Transverse colon (tissue), 4 donors: ENCODE measurements around the gene POLR3F. TPM values are rescaled to one million over a fixed set of nuclear protein-coding genes. Genes with fewer than 3 reads are reported as not detected.
A peak's percentile ranks its signal among the peaks of the same experiment; 100 is the strongest.

Experiments
- DNase-seq: peaks from one replicate; pipeline ENCODE4 v3.0.0-alpha.2; 2019
- H3K27ac ChIP-seq, 4 donors: fragments of 200-600 bp; sonication (generic); 2 replicates each; pipeline ENCODE4 v1.5.1; 2016 to 2018; ENCODE audit warnings: inconsistent platforms in 4 of 4
- H3K27me3 ChIP-seq: fragments of 200-600 bp; sonication (generic); 2 replicates; pipeline ENCODE4 v1.5.1; 2017; ENCODE audit warnings: inconsistent platforms
- H3K36me3 ChIP-seq, 4 donors: fragments of 200-600 bp; sonication (generic); 2 replicates each; pipeline ENCODE4 v1.5.1; 2017 to 2019; ENCODE audit warnings: inconsistent platforms in 4 of 4
- H3K4me1 ChIP-seq, 4 donors: fragments of 200-600 bp; sonication (generic); 2 replicates each; pipeline ENCODE4 v1.5.1; 2017 to 2020; ENCODE audit warnings: inconsistent platforms in 4 of 4
- H3K4me3 ChIP-seq, 4 donors: fragments of 200-600 bp; sonication (generic); 1 replicate in 1 of 4; 2 replicates in 3 of 4; pipeline versions ENCODE4 v1.5.1 to v1.6.1; 2017 to 2019; ENCODE audit warnings: inconsistent platforms in 4 of 4
- H3K9me3 ChIP-seq, 2 donors: fragments of 200-600 bp; sonication (generic); 2 replicates each; pipeline ENCODE4 v1.5.1; 2017 to 2019; ENCODE audit warnings: inconsistent platforms in 2 of 2
- EP300 ChIP-seq: sonication (generic); formaldehyde crosslinking; IDR thresholded peaks from one replicate; pipeline ENCODE4 v1.6.1; 2017; ENCODE audit warnings: antibody characterized with exemption, low read depth
- POLR2A ChIP-seq: fragments of 450-650 bp; IDR thresholded peaks from one replicate; pipeline ENCODE4 v1.6.1; 2016; ENCODE audit warnings: antibody characterized with exemption, mild to moderate bottlenecking, moderate library complexity
- POLR2AphosphoS5 ChIP-seq, 3 donors: sonication (generic); formaldehyde crosslinking; IDR thresholded peaks; one replicate each; pipeline ENCODE4 v1.6.1; 2016; ENCODE audit warnings: antibody characterized with exemption in 3 of 3
- WGBS, 2 donors: methylation state at CpG; one replicate each; pipeline ENCODE4 v1.1.5; 2018; ENCODE audit warnings: low coverage in 1 of 2; 5-methylcytosine and 5-hydroxymethylcytosine counted together
- in situ Hi-C, 4 donors: fragments of 200-750 bp; cut with MboI; loops; one replicate each; pipeline versions ENCODE4 v1.15.0 to v1.15.1; 2017; ENCODE audit warnings: low sequenced_read_pairs in 3 of 4, low pct_ligation_motif_present in 1 of 4, low pct_unique_long_range_greater_than_20kb in 1 of 4
- intact Hi-C: fragments of 100-400 bp; cut with DNase I; formaldehyde crosslinking; loops from one replicate; pipeline ENCODE4 v1.15.1; 2023; ENCODE audit warnings: low total_unique reads
- total RNA-seq, 4 donors: library from RNA; depleted of rRNA; stranded (reverse); fragments of >200 nt; gene quantifications; one replicate each; pipeline ENCODE4 v1.1.0, GENCODE V29; 2016
- TF ChIP-seq, protein P1 (sequence below), 5 experiments: fragments of 200-600 bp in 3 of 5; fragments of 450-650 bp in 2 of 5; sonication (generic) in 3 of 5; IDR thresholded peaks; 1 replicate in 2 of 5; 2 replicates in 3 of 5; pipeline ENCODE4 v1.5.1; 2016 to 2017; ENCODE audit warnings: antibody characterized with exemption in 5 of 5, inconsistent platforms in 3 of 5, mild to moderate bottlenecking in 2 of 5, moderate library complexity in 1 of 5

Gene POLR3F, protein sequence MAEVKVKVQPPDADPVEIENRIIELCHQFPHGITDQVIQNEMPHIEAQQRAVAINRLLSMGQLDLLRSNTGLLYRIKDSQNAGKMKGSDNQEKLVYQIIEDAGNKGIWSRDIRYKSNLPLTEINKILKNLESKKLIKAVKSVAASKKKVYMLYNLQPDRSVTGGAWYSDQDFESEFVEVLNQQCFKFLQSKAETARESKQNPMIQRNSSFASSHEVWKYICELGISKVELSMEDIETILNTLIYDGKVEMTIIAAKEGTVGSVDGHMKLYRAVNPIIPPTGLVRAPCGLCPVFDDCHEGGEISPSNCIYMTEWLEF
- total RNA-seq = 10 to 100 TPM in 1 of 4 donors, 1 to 10 TPM in 3; 1.9 to 37.2 (median 6.3) TPM

DNA sequence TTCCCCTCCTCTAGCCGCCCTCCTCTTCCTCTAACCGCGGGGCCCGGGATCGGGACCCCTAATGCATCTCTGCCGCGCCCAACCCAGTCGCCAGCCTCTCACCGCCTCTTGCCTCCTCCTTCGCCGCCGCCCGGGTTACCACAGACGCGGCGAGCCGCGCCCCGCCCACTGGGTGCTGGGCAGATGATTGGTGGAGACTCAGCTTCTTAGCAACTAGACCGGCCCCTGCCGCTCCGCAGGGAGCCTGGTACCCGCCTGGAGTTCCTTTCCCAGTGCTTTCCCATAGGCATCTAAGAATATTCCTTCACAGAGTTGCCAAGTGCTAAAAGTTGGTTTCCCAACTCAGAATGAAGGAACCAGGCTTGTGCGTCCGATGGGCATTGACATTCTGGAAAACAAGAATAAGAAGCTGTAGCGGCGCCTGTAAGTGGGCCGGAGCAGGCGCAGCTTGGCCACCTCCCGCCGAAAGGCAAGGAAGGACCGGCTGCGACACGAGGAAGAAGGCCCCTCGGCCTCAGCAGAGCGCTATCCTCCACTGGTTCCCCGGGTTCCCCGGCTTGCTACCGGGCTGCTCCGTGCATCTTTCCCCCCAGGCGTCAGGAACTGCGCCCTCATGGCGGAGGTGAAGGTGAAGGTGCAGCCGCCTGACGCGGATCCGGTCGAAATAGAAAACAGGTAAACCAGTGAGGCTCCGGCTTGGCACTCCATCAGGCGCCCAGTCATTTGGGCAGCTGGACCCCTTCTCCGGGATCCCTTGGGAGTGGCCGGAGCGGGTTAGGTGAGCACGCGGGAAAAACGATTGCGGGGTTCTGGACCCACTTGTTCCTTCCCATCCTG, at the start of gene POLR3F, which contains the start of gene DZANK1:
Gene POLR3F (plus strand): TSS at position 497 of the 837 bp plus-strand sequence. CDS start 117 bp downstream, at position 614.
Gene DZANK1 (minus strand): TSS at position 137 of the 837 bp plus-strand sequence. CDS start 1,672 bp downstream, outside the sequence.
- H3K9me3 ChIP-seq = no peaks in the 10 kb centered on the region
- DNase-seq = peak; percentile 96
- intact Hi-C loops = no loop called here
- peak within 1 kb of the TSS; percentile 81 to 87 (median 84) for H3K27ac ChIP-seq
- peaks cover 8 to 20% (median 14%) of the 10 kb centered on the region in 4 donors for H3K4me1 ChIP-seq
- WGBS, 2 donors = 0% methylated on average over 51 of the region's 57 CpGs; no CpG with 5 or more reads in 1 of the 2 donors
- no peaks in the 10 kb centered on the region for H3K36me3 ChIP-seq
- H3K4me3 ChIP-seq = peak within 1 kb of the TSS; percentile 50 to 78 (median 64)
- in situ Hi-C loops = no loop called here
- TF ChIP-seq POLR2AphosphoS5 (IDR thresholded peaks at IDR 0.05) (peak; percentile 66 to 73 (median 71)), POLR2A (peak; percentile 57), EP300 (no peak)
- TF ChIP-seq, protein P1, sequence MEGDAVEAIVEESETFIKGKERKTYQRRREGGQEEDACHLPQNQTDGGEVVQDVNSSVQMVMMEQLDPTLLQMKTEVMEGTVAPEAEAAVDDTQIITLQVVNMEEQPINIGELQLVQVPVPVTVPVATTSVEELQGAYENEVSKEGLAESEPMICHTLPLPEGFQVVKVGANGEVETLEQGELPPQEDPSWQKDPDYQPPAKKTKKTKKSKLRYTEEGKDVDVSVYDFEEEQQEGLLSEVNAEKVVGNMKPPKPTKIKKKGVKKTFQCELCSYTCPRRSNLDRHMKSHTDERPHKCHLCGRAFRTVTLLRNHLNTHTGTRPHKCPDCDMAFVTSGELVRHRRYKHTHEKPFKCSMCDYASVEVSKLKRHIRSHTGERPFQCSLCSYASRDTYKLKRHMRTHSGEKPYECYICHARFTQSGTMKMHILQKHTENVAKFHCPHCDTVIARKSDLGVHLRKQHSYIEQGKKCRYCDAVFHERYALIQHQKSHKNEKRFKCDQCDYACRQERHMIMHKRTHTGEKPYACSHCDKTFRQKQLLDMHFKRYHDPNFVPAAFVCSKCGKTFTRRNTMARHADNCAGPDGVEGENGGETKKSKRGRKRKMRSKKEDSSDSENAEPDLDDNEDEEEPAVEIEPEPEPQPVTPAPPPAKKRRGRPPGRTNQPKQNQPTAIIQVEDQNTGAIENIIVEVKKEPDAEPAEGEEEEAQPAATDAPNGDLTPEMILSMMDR (IDR thresholded peaks at IDR 0.05) = no peak
- H3K27me3 ChIP-seq = no peaks in the 10 kb centered on the region

DNA sequence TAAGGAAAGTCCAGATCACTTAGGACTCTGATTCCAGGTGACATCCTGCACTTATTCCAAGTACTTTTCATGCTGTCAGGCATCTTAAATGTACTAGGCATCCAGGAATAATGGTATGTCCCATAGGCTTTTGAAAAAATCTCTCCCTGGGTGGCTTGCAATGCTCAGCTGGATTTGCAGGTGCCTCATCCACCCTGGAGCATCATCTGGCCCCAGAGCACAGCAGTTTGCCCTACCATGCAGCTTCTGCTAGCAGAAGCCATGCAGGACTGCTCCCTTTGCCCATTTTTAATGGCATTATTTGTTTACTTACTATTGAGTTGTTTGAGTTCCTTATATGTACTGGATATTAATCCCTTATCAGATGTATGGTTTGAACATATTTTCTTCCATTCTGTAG, 45.6 kb upstream of the POLR3F start:
- in situ Hi-C loops = no loop called here
- intact Hi-C loops = no loop called here
- H3K36me3 ChIP-seq = no peaks in the 10 kb centered on the region
- no peaks in the 10 kb centered on the region for H3K27me3 ChIP-seq
- no peak overlapping the region for H3K27ac ChIP-seq
- H3K4me3 ChIP-seq = no peak overlapping the region
- TF ChIP-seq, protein P1 (IDR thresholded peaks at IDR 0.05) = no peak
- TF ChIP-seq POLR2AphosphoS5 (IDR thresholded peaks at IDR 0.05) (no peak), POLR2A (no peak), EP300 (no peak)
- H3K9me3 ChIP-seq = no peaks in the 10 kb centered on the region
- no peaks in the 10 kb centered on the region for H3K4me1 ChIP-seq
- DNase-seq = no peak

DNA sequence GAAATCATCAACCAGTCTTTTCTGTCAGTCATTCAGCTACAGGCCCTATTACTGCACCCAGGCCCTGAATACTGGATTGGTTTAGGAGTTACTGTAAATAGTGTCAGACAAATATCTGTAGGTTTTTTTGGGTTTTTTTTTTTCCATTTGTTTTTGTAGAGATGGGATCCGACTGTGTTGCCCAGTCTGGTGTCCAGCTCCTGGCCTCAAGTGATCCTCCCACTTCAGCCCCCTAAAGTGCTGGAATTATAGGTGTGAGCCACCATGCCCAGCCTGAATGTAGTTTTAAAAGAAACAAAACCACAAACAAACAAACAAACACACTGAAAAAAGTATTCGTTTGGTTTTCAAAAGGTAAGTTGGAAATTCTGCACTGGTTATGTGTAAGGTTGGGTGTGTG, 40.0 kb upstream of the POLR3F start:
- peaks cover 0 to 24% (median 12%) of the 10 kb centered on the region in 4 donors for H3K4me1 ChIP-seq
- no peak for DNase-seq

More for the DNA sequence above, 40.0 kb upstream of the POLR3F start:
- intact Hi-C loops (no loop called here), in situ Hi-C loops (no loop called here)
- WGBS, 2 donors = 83 to 92% methylated on average over 2 of the region's 2 CpGs
- no peak overlapping the region for H3K27ac ChIP-seq
- H3K27me3 ChIP-seq = no peaks in the 10 kb centered on the region
- H3K9me3 ChIP-seq = no peaks in the 10 kb centered on the region
- no peak for TF ChIP-seq POLR2A
- no peak for TF ChIP-seq EP300
- no peak for TF ChIP-seq POLR2AphosphoS5 (IDR thresholded peaks at IDR 0.05)
- TF ChIP-seq, protein P1 (IDR thresholded peaks at IDR 0.05) = no peak
- no peak overlapping the region for H3K4me3 ChIP-seq
- no peaks in the 10 kb centered on the region for H3K36me3 ChIP-seq
